Effector memory CD8-positive, alpha-beta T cell (primary cell): ENCODE results near the gene BARX1.

Experiments
- ATAC-seq: fragments of 150-1000 bp; cut with Tn5 transposase; replicated peaks from 2 replicates; pipeline ENCODE4 v1.10.0; 2021; ENCODE audit warnings: mild to moderate bottlenecking, moderate library complexity
- DNase-seq, 3 experiments: peaks; one replicate each; pipeline ENCODE4 v3.0.0; 2021
- H3K27ac Mint-ChIP-seq, 2 donors: one replicate each; pipeline ENCODE4 v1.8.0; 2022; ENCODE audit warnings: mild to moderate bottlenecking in 2 of 2, mixed read lengths in 2 of 2, moderate library complexity in 2 of 2
- H3K27me3 Mint-ChIP-seq, 2 donors: one replicate each; pipeline ENCODE4 v1.8.0; 2022; ENCODE audit warnings: mixed read lengths in 2 of 2
- H3K36me3 Mint-ChIP-seq: one replicate; pipeline ENCODE4 v1.8.0; 2022; ENCODE audit warnings: mild to moderate bottlenecking, moderate library complexity, mixed read lengths; ENCODE audit not compliant: insufficient read depth
- H3K4me1 Mint-ChIP-seq, 2 donors: one replicate each; pipeline ENCODE4 v1.8.0; 2022; ENCODE audit warnings: low read depth in 2 of 2, mixed read lengths in 2 of 2
- H3K4me3 Mint-ChIP-seq, 2 donors: one replicate each; pipeline ENCODE4 v1.8.0; 2022; ENCODE audit warnings: mild to moderate bottlenecking in 2 of 2, mixed read lengths in 2 of 2, moderate library complexity in 2 of 2
- H3K9me3 Mint-ChIP-seq, 2 donors: one replicate each; pipeline ENCODE4 v1.8.0; 2022; ENCODE audit warnings: mixed read lengths in 2 of 2

The BARX1 gene

GRCh38 chr9:93911801-93912554, 43.2 kb downstream of the BARX1 start:
- H3K27me3 Mint-ChIP-seq = peaks cover 7 to 46% of the 10 kb centered on the region in 2 donors
- H3K4me3 Mint-ChIP-seq = no peak overlapping the region
- ATAC-seq (no peak), DNase-seq (no peak)
- no peaks in the 10 kb centered on the region for H3K9me3 Mint-ChIP-seq
- no peaks in the 10 kb centered on the region for H3K36me3 Mint-ChIP-seq
- no peaks in the 10 kb centered on the region for H3K4me1 Mint-ChIP-seq
- no peak overlapping the region for H3K27ac Mint-ChIP-seq

GRCh38 chr9:93911136-93911745, 43.9 kb downstream of the BARX1 start:
- H3K27me3 Mint-ChIP-seq = peaks cover 7 to 54% of the 10 kb centered on the region in 2 donors
- no peak overlapping the region for H3K4me3 Mint-ChIP-seq
- H3K27ac Mint-ChIP-seq = no peak overlapping the region
- no peaks in the 10 kb centered on the region for H3K9me3 Mint-ChIP-seq
- no peak for ATAC-seq
- no peaks in the 10 kb centered on the region for H3K36me3 Mint-ChIP-seq
- DNase-seq = no peak
- no peaks in the 10 kb centered on the region for H3K4me1 Mint-ChIP-seq

GRCh38 chr9:93910598-93910997, 44.6 kb downstream of the BARX1 start:
- Mint-ChIP-seq H3K27me3 (peaks cover 7 to 60% of the 10 kb centered on the region in 2 donors), H3K4me3 (no peak overlapping the region), H3K27ac (no peak overlapping the region), H3K36me3 (no peaks in the 10 kb centered on the region), H3K4me1 (no peaks in the 10 kb centered on the region), H3K9me3 (no peaks in the 10 kb centered on the region)
- DNase-seq (no peak), ATAC-seq (no peak)

GRCh38 chr9:93910196-93910595, 45.0 kb downstream of the BARX1 start:
- no peak for ATAC-seq
- Mint-ChIP-seq H3K4me1 (no peaks in the 10 kb centered on the region), H3K4me3 (no peak overlapping the region), H3K27ac (no peak overlapping the region), H3K36me3 (no peaks in the 10 kb centered on the region), H3K27me3 (peaks cover 7 to 64% of the 10 kb centered on the region in 2 donors), H3K9me3 (no peaks in the 10 kb centered on the region)
- no peak for DNase-seq

GRCh38 chr9:93909242-93909616, 45.9 kb downstream of the BARX1 start:
- Mint-ChIP-seq H3K4me1 (no peaks in the 10 kb centered on the region), H3K4me3 (no peak overlapping the region), H3K36me3 (no peaks in the 10 kb centered on the region), H3K27me3 (peaks cover 10 to 74% of the 10 kb centered on the region in 2 donors), H3K27ac (no peak overlapping the region), H3K9me3 (no peaks in the 10 kb centered on the region)
- ATAC-seq (no peak), DNase-seq (no peak)

GRCh38 chr9:93908591-93909241, 46.4 kb downstream of the BARX1 start:
- ATAC-seq = no peak
- H3K4me1 Mint-ChIP-seq = no peaks in the 10 kb centered on the region
- DNase-seq = no peak

GRCh38 chr9:93907551-93908199, 47.5 kb downstream of the BARX1 start:
- no peak overlapping the region for H3K4me3 Mint-ChIP-seq
- ATAC-seq (no peak), DNase-seq (no peak)
- H3K27me3 Mint-ChIP-seq = peaks cover 16 to 89% of the 10 kb centered on the region in 2 donors
- no peaks in the 10 kb centered on the region for H3K4me1 Mint-ChIP-seq
- H3K36me3 Mint-ChIP-seq = no peaks in the 10 kb centered on the region
- no peak overlapping the region for H3K27ac Mint-ChIP-seq
- no peaks in the 10 kb centered on the region for H3K9me3 Mint-ChIP-seq

More at GRCh38 chr9:93908591-93909241, 46.4 kb downstream of the BARX1 start:
- no peaks in the 10 kb centered on the region for H3K9me3 Mint-ChIP-seq
- peaks cover 15 to 79% of the 10 kb centered on the region in 2 donors for H3K27me3 Mint-ChIP-seq
- H3K27ac Mint-ChIP-seq = no peak overlapping the region
- no peaks in the 10 kb centered on the region for H3K36me3 Mint-ChIP-seq
- H3K4me3 Mint-ChIP-seq = no peak overlapping the region

GRCh38 chr9:93906195-93906880, 48.8 kb downstream of the BARX1 start:
- Mint-ChIP-seq H3K9me3 (no peaks in the 10 kb centered on the region), H3K4me1 (no peaks in the 10 kb centered on the region), H3K27me3 (peaks cover 16 to 91% of the 10 kb centered on the region in 2 donors), H3K27ac (no peak overlapping the region), H3K36me3 (no peaks in the 10 kb centered on the region), H3K4me3 (no peak overlapping the region)
- DNase-seq (no peak), ATAC-seq (no peak)

- no peaks in the 10 kb centered on the region for H3K4me1 Mint-ChIP-seq
- H3K27ac Mint-ChIP-seq = no peak overlapping the region
- H3K36me3 Mint-ChIP-seq = no peaks in the 10 kb centered on the region
- no peaks in the 10 kb centered on the region for H3K9me3 Mint-ChIP-seq
- no peak for ATAC-seq
- no peak for DNase-seq
- no peak overlapping the region for H3K4me3 Mint-ChIP-seq
- H3K27me3 Mint-ChIP-seq = peaks cover 16 to 93% of the 10 kb centered on the region in 2 donors
These were observed 49.6 kb downstream of the BARX1 start for GRCh38 chr9:93905473-93906133.

GRCh38 chr9:93904649-93905472, 50.3 kb downstream of the BARX1 start:
- no peak overlapping the region for H3K4me3 Mint-ChIP-seq
- no peaks in the 10 kb centered on the region for H3K4me1 Mint-ChIP-seq
- H3K36me3 Mint-ChIP-seq = no peaks in the 10 kb centered on the region
- peaks cover 22 to 93% of the 10 kb centered on the region in 2 donors for H3K27me3 Mint-ChIP-seq
- no peak overlapping the region for H3K27ac Mint-ChIP-seq
- DNase-seq (no peak), ATAC-seq (no peak)
- no peaks in the 10 kb centered on the region for H3K9me3 Mint-ChIP-seq

- no peaks in the 10 kb centered on the region for H3K4me1 Mint-ChIP-seq
- DNase-seq = no peak
- no peak overlapping the region for H3K4me3 Mint-ChIP-seq
- peaks cover 19 to 89% of the 10 kb centered on the region in 2 donors for H3K27me3 Mint-ChIP-seq
- H3K27ac Mint-ChIP-seq = no peak overlapping the region
- ATAC-seq = no peak
- no peaks in the 10 kb centered on the region for H3K36me3 Mint-ChIP-seq
- H3K9me3 Mint-ChIP-seq = no peaks in the 10 kb centered on the region
These were observed 51.1 kb downstream of the BARX1 start for GRCh38 chr9:93903886-93904648.
